NCI-H1105 (cell line): ENCODE data around the gene SUFU.
"Not testable (repeated sequence)": the region's sequence is repeated elsewhere in the genome, so short reads cannot be mapped to it uniquely, and the experiment has no call there.

ENCODE experiments used
- DNase-seq: peaks from one replicate; lab custom pipeline; 2025; lab: John Stamatoyannopoulos, UW

Gene SUFU

GRCh38 chr10:102480396-102480795, 23.4 kb upstream of the SUFU start:
- no peak for DNase-seq

- DNase-seq: no peak
Observed at GRCh38 chr10:102484021-102484420, 19.8 kb upstream of the SUFU start.

- DNase-seq: no peak
Observed at GRCh38 chr10:102485093-102485784, 18.5 kb upstream of the SUFU start.

GRCh38 chr10:102491136-102491535, 12.6 kb upstream of the SUFU start:
- no peak for DNase-seq

- DNase-seq: no peak
Observed at GRCh38 chr10:102492344-102492939, 11.3 kb upstream of the SUFU start.

GRCh38 chr10:102492983-102493382, 10.8 kb upstream of the SUFU start:
- DNase-seq: no peak

GRCh38 chr10:102493771-102494170, 10.0 kb upstream of the SUFU start:
- no peak for DNase-seq

GRCh38 chr10:102497545-102497944, 6.2 kb upstream of the SUFU start:
- no peak for DNase-seq

- no peak for DNase-seq
Observed at GRCh38 chr10:102499356-102499755, 4.4 kb upstream of the SUFU start.

- DNase-seq: not testable (repeated sequence)
Observed at GRCh38 chr10:102500686-102501085, 3.1 kb upstream of the SUFU start.

GRCh38 chr10:102501201-102502028, 2.4 kb upstream of the SUFU start:
- no peak for DNase-seq

GRCh38 chr10:102502029-102502336, 1.8 kb upstream of the SUFU start:
- DNase-seq: peak; percentile 85

- peak; percentile 91 for DNase-seq
Observed at GRCh38 chr10:102502337-102503151, 1.2 kb upstream of the SUFU start, which contains the start of gene ACTR1A. ACTR1A (minus strand) TSS chr10:102502712; CDS start chr10:102502647, 65 bp downstream.

- DNase-seq: no peak
Observed at GRCh38 chr10:102504179-102504975, 605 bp downstream of the SUFU start.

GRCh38 chr10:102504976-102505300, 1.2 kb downstream of the SUFU start:
- DNase-seq: no peak

GRCh38 chr10:102505462-102506115, 1.8 kb downstream of the SUFU start:
- no peak for DNase-seq

GRCh38 chr10:102507521-102507920, 3.7 kb downstream of the SUFU start:
- DNase-seq: no peak

GRCh38 chr10:102508506-102508905, 4.7 kb downstream of the SUFU start:
- no peak for DNase-seq

GRCh38 chr10:102509387-102509786, 5.6 kb downstream of the SUFU start:
- no peak for DNase-seq

GRCh38 chr10:102511583-102512274, 8.0 kb downstream of the SUFU start:
- no peak for DNase-seq
